Smooth muscle cell (in vitro differentiated cells): ENCODE results near the gene WDR81. TPM values are rescaled to one million over a fixed set of nuclear protein-coding genes. Genes with fewer than 3 reads are reported as not detected.

Experiments used
- DNase-seq: peaks from one replicate; lab custom pipeline; 2025; ENCODE audit not compliant: unreplicated experiment; lab: John Stamatoyannopoulos, UW
- H2AFZ ChIP-seq: fragments of 200-600 bp; sonication (generic); 2 replicates; pipeline ENCODE4 v1.6.0; 2016; ENCODE audit warnings: antibody characterized with exemption, low read depth, mild to moderate bottlenecking
- H3F3A ChIP-seq: fragments of 200-600 bp; sonication (generic); 2 replicates; pipeline ENCODE4 v1.6.0; 2017; ENCODE audit warnings: antibody characterized with exemption, low read depth
- H3K27ac ChIP-seq: fragments of 200-600 bp; sonication (generic); 2 replicates; pipeline ENCODE4 v1.5.1; 2016; ENCODE audit warnings: low read depth, mild to moderate bottlenecking
- H3K27me3 ChIP-seq: fragments of 200-600 bp; sonication (generic); 2 replicates; pipeline ENCODE4 v1.6.1; 2016; ENCODE audit warnings: low read depth, mild to moderate bottlenecking
- H3K36me3 ChIP-seq: fragments of 200-600 bp; sonication (generic); 2 replicates; pipeline ENCODE4 v1.5.1; 2016; ENCODE audit warnings: low read depth
- H3K4me1 ChIP-seq: fragments of 200-600 bp; sonication (generic); 2 replicates; pipeline ENCODE4 v1.5.1; 2016; ENCODE audit warnings: low read depth
- H3K4me2 ChIP-seq: fragments of 200-600 bp; sonication (generic); 2 replicates; pipeline ENCODE4 v1.6.0; 2016; ENCODE audit warnings: mild to moderate bottlenecking
- H3K4me3 ChIP-seq: fragments of 200-600 bp; sonication (generic); 2 replicates; pipeline ENCODE4 v1.5.1; 2016; ENCODE audit warnings: mild to moderate bottlenecking
- H3K79me2 ChIP-seq: fragments of 200-600 bp; sonication (generic); 2 replicates; pipeline ENCODE4 v1.6.0; 2016; ENCODE audit warnings: low read depth, mild to moderate bottlenecking
- H3K9ac ChIP-seq: fragments of 200-600 bp; sonication (generic); 2 replicates; pipeline ENCODE4 v1.6.0; 2016; ENCODE audit warnings: low read depth
- H3K9me3 ChIP-seq: fragments of 200-600 bp; sonication (generic); replicated peaks from 2 replicates; pipeline ENCODE4 v1.5.1; 2016; ENCODE audit warnings: low read depth
- H4K20me1 ChIP-seq: fragments of 200-600 bp; sonication (generic); 2 replicates; pipeline ENCODE4 v1.6.0; 2016; ENCODE audit warnings: low read depth
- WGBS: methylation state at CpG from one replicate; pipeline ENCODE4 v1.1.7; 2016; ENCODE audit warnings: low lambda C conversion rate; 5-methylcytosine and 5-hydroxymethylcytosine counted together
- polyA plus RNA-seq: library from polyadenylated mRNA; unstranded; fragments of >200 nt; fragmentation: Nextera tagmentation; extraction: Ambion mirVana; gene quantifications from 2 replicates; pipeline ENCODE4 v1.2.1, GENCODE V29; 2016
- total RNA-seq: library from RNA; depleted of rRNA; stranded (reverse); fragments of >200 nt; gene quantifications from 2 replicates; pipeline ENCODE4 v1.2.3, GENCODE V29; 2014
- TF ChIP-seq, protein P1 (sequence below): fragments of 200-600 bp; sonication (generic); IDR thresholded peaks from 2 replicates; pipeline ENCODE4 v1.5.1; 2017; ENCODE audit warnings: borderline replicate concordance, mild to moderate bottlenecking, antibody characterized with exemption; ENCODE audit not compliant: insufficient read depth, poor library complexity, severe bottlenecking

Gene WDR81
- total and polyA plus RNA-seq, 2 experiments from 2014 or later, result 5.6 to 9.7 TPM

GRCh38 chr17:1773696-1774181 lies 49.2 kb downstream of the WDR81 start:
- 60% methylated on average over 7 of the region's 7 CpGs for WGBS
- DNase-seq, result no peak
- H3K9ac ChIP-seq, result no peak overlapping the region
- no peaks in the 10 kb centered on the region for H3K4me1 ChIP-seq
- no peaks in the 10 kb centered on the region for H4K20me1 ChIP-seq
- H3K36me3 ChIP-seq, result no peaks in the 10 kb centered on the region
- H3K79me2 ChIP-seq, result no peaks in the 10 kb centered on the region
- no peaks in the 10 kb centered on the region for H3K27me3 ChIP-seq
- H3F3A ChIP-seq, result peaks cover 26% of the 10 kb centered on the region
- H3K4me3 ChIP-seq, result no peak overlapping the region
- H3K9me3 ChIP-seq, result no peaks in the 10 kb centered on the region
- peak overlapping the region; percentile 52 for H3K4me2 ChIP-seq
- peak overlapping the region; percentile 82 for H3K27ac ChIP-seq
- TF ChIP-seq, protein P1, sequence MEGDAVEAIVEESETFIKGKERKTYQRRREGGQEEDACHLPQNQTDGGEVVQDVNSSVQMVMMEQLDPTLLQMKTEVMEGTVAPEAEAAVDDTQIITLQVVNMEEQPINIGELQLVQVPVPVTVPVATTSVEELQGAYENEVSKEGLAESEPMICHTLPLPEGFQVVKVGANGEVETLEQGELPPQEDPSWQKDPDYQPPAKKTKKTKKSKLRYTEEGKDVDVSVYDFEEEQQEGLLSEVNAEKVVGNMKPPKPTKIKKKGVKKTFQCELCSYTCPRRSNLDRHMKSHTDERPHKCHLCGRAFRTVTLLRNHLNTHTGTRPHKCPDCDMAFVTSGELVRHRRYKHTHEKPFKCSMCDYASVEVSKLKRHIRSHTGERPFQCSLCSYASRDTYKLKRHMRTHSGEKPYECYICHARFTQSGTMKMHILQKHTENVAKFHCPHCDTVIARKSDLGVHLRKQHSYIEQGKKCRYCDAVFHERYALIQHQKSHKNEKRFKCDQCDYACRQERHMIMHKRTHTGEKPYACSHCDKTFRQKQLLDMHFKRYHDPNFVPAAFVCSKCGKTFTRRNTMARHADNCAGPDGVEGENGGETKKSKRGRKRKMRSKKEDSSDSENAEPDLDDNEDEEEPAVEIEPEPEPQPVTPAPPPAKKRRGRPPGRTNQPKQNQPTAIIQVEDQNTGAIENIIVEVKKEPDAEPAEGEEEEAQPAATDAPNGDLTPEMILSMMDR, result no peak
- no peak overlapping the region for H2AFZ ChIP-seq

DNA sequence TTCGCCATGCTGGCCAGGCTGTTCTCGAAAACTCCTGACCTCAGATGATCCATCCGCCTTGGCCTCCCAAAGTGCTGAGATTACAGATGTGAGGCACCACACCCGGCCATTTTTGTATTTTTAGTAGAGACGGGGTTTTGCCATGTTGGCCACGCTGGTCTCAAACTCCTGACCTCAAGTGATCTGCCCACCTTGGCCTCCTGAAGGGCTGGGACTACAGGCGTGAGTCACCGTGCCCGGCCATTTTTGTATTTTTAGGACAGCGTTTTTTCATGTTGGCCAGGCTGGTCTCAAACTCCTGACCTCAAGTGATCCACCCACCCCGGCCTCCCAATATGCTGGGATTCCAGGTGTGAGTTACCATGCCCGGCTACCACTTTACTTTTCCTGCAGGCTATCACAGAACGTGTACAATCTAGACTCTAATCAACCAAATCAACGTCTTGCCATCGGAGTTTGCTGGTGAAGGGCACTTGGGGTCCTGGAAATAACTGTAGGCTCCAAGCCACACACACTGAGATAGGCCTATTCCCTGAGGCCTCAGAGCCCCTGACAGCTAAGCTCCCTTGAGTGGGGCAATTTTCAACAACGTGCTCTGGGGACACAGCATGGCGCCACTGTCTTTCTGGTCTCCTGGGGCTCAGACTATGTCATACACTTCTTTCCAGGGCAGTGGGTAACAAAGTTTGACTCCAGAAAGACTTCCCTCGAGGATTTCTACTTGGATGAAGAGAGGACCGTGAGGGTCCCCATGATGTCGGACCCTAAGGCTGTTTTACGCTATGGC lies 50.1 kb downstream of the WDR81 start:
- 95% methylated on average over 21 of the region's 21 CpGs for WGBS
- TF ChIP-seq, protein P1, result no peak
- no peaks in the 10 kb centered on the region for H3K9me3 ChIP-seq
- H3K27ac ChIP-seq, result peak overlapping the region; percentile 82
- no peak overlapping the region for H3K4me3 ChIP-seq
- no peaks in the 10 kb centered on the region for H3K27me3 ChIP-seq
- no peaks in the 10 kb centered on the region for H3K79me2 ChIP-seq
- H2AFZ ChIP-seq, result no peak overlapping the region
- no peak overlapping the region for H3K4me2 ChIP-seq
- H3F3A ChIP-seq, result peaks cover 33% of the 10 kb centered on the region
- no peak overlapping the region for H3K9ac ChIP-seq
- H3K36me3 ChIP-seq, result no peaks in the 10 kb centered on the region
- H3K4me1 ChIP-seq, result no peaks in the 10 kb centered on the region
- H4K20me1 ChIP-seq, result no peaks in the 10 kb centered on the region
- DNase-seq, result no peak

DNA sequence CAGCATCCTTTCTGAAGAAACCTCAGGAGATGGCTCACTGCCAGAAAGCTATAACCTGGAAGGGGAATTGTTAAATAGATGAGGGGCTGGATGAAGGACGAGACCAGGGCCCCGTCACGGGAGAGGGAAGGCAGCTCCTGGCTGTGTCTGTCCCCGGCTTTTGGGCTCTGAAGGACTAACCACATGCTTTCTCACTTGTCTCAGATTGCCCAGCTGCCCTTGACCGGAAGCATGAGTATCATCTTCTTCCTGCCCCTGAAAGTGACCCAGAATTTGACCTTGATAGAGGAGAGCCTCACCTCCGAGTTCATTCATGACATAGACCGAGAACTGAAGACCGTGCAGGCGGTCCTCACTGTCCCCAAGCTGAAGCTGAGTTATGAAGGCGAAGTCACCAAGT lies 51.8 kb downstream of the WDR81 start:
- no peaks in the 10 kb centered on the region for H3K36me3 ChIP-seq
- no peak overlapping the region for H3K27ac ChIP-seq
- no peaks in the 10 kb centered on the region for H3K4me1 ChIP-seq
- no peak overlapping the region for H2AFZ ChIP-seq
- H3K4me3 ChIP-seq, result no peak overlapping the region
- H3F3A ChIP-seq, result peaks cover 46% of the 10 kb centered on the region
- DNase-seq, result no peak
- no peaks in the 10 kb centered on the region for H3K9me3 ChIP-seq
- TF ChIP-seq, protein P1, result no peak
- 95% methylated on average over 10 of the region's 10 CpGs for WGBS
- H3K79me2 ChIP-seq, result no peaks in the 10 kb centered on the region
- no peak overlapping the region for H3K9ac ChIP-seq
- H3K4me2 ChIP-seq, result no peak overlapping the region
- no peaks in the 10 kb centered on the region for H4K20me1 ChIP-seq
- H3K27me3 ChIP-seq, result no peaks in the 10 kb centered on the region

GRCh38 chr17:1776857-1777256 lies 52.4 kb downstream of the WDR81 start:
- DNase-seq, result no peak
- Histone ChIP-seq H3K27ac (no peak overlapping the region), H4K20me1 (no peaks in the 10 kb centered on the region), H2AFZ (no peak overlapping the region), H3K4me1 (no peaks in the 10 kb centered on the region), H3K9me3 (no peaks in the 10 kb centered on the region), H3K79me2 (no peaks in the 10 kb centered on the region), H3K36me3 (no peaks in the 10 kb centered on the region), H3F3A (peaks cover 49% of the 10 kb centered on the region), H3K4me3 (no peak overlapping the region), H3K4me2 (no peak overlapping the region), H3K27me3 (no peaks in the 10 kb centered on the region), H3K9ac (no peak overlapping the region)
- TF ChIP-seq, protein P1, result no peak
- 78% methylated on average over 7 of the region's 7 CpGs for WGBS
